ENCODE results near the gene CLIC4.

DNA sequence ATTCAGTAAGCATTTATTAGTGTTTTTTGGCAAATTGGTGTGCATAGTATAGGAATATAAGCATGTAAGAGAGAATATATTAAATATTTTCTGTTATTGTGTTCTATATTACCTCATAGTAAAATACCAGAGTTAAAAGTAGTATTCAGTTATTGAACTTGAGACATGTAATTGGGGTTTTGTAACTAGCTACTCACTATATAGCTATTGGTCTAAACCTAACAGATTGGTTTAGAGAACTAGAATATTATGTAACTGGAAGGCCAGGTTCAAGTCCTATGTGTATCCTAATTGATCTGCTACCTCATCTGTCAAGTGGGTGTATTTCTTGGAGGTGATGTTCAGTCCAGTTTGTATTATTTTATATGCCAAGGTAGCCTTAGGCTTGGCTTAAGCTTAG is 26.3 kb downstream of the CLIC4 start:
- no peak for TF ChIP-seq POLR2AphosphoS5 (IDR thresholded peaks at IDR 0.05; ENCODE audit: low read length)
- TF ChIP-seq, protein P1, sequence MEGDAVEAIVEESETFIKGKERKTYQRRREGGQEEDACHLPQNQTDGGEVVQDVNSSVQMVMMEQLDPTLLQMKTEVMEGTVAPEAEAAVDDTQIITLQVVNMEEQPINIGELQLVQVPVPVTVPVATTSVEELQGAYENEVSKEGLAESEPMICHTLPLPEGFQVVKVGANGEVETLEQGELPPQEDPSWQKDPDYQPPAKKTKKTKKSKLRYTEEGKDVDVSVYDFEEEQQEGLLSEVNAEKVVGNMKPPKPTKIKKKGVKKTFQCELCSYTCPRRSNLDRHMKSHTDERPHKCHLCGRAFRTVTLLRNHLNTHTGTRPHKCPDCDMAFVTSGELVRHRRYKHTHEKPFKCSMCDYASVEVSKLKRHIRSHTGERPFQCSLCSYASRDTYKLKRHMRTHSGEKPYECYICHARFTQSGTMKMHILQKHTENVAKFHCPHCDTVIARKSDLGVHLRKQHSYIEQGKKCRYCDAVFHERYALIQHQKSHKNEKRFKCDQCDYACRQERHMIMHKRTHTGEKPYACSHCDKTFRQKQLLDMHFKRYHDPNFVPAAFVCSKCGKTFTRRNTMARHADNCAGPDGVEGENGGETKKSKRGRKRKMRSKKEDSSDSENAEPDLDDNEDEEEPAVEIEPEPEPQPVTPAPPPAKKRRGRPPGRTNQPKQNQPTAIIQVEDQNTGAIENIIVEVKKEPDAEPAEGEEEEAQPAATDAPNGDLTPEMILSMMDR (IDR thresholded peaks at IDR 0.05 in 2 of 3, conservative IDR thresholded peaks at IDR 0.05 in 1 of 3; ENCODE audit: control insufficient read depth in 2 of 3, extremely low read depth in 1 of 3, insufficient read depth in 1 of 3, low read depth in 3 of 3, low read length in 3 of 3) = no peak
- TF ChIP-seq, protein P2, sequence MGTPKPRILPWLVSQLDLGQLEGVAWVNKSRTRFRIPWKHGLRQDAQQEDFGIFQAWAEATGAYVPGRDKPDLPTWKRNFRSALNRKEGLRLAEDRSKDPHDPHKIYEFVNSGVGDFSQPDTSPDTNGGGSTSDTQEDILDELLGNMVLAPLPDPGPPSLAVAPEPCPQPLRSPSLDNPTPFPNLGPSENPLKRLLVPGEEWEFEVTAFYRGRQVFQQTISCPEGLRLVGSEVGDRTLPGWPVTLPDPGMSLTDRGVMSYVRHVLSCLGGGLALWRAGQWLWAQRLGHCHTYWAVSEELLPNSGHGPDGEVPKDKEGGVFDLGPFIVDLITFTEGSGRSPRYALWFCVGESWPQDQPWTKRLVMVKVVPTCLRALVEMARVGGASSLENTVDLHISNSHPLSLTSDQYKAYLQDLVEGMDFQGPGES (IDR thresholded peaks at IDR 0.05) = no peak
